Prostate gland (tissue), 2 donors: ENCODE results near the gene UPF1. TPM values are rescaled to one million over a fixed set of nuclear protein-coding genes. Genes with fewer than 3 reads are reported as not detected.

Source experiments
- DNase-seq: peaks from one replicate; pipeline ENCODE4 v3.0.0-alpha.2; 2019; ENCODE audit warnings: low spot score
- H3K27ac ChIP-seq, 2 donors: fragments of 200-600 bp; sonication (generic); 2 replicates each; pipeline ENCODE4 v1.5.1; 2017 to 2019
- H3K27me3 ChIP-seq: fragments of 200-600 bp; sonication (generic); replicated peaks from 2 replicates; pipeline ENCODE4 v1.5.1; 2019; ENCODE audit not compliant: insufficient read depth
- H3K36me3 ChIP-seq, 2 donors: fragments of 200-600 bp; sonication (generic); 1 replicate in 1 of 2; 2 replicates in 1 of 2; pipeline versions ENCODE4 v1.5.1 to v1.8.1; 2017 to 2019
- H3K4me1 ChIP-seq: fragments of 200-600 bp; sonication (generic); replicated peaks from 2 replicates; pipeline ENCODE4 v1.5.1; 2019
- H3K4me3 ChIP-seq, 2 donors: fragments of 200-600 bp; sonication (generic); 2 replicates each; pipeline ENCODE4 v1.5.1; 2017 to 2019
- H3K9me3 ChIP-seq: fragments of 200-600 bp; sonication (generic); 2 replicates; pipeline ENCODE4 v1.5.1; 2017
- CTCF ChIP-seq, 4 experiments: fragments of 200-600 bp in 2 of 4; fragments of 450-650 bp in 2 of 4; sonication (generic) in 2 of 4; IDR thresholded peaks; 1 replicate in 3 of 4; 2 replicates in 1 of 4; pipeline ENCODE4 v1.5.1; 2016 to 2019; ENCODE audit warnings: antibody characterized with exemption in 4 of 4, mild to moderate bottlenecking in 2 of 4, moderate library complexity in 2 of 4
- POLR2A ChIP-seq: fragments of 450-650 bp; IDR thresholded peaks from one replicate; pipeline ENCODE4 v1.6.1; 2016; ENCODE audit warnings: antibody characterized with exemption, mild to moderate bottlenecking
- POLR2AphosphoS5 ChIP-seq: sonication (generic); formaldehyde crosslinking; IDR thresholded peaks from one replicate; pipeline ENCODE4 v1.6.1; 2017; ENCODE audit warnings: antibody characterized with exemption
- WGBS: methylation state at CpG from one replicate; pipeline ENCODE4 v1.1.5; 2018; 5-methylcytosine and 5-hydroxymethylcytosine counted together
- intact Hi-C: fragments of 100-400 bp; cut with DNase I; formaldehyde crosslinking; loops from one replicate; pipeline ENCODE4 v1.14.2; 2022
- total RNA-seq, 2 donors: library from RNA; depleted of rRNA; stranded (reverse); fragments of >200 nt; gene quantifications; one replicate each; pipeline ENCODE4 v1.1.0, GENCODE V29; 2016

UPF1 gene
- total RNA-seq, 2 donors from 2014 or later = 105 to 171 TPM

DNA sequence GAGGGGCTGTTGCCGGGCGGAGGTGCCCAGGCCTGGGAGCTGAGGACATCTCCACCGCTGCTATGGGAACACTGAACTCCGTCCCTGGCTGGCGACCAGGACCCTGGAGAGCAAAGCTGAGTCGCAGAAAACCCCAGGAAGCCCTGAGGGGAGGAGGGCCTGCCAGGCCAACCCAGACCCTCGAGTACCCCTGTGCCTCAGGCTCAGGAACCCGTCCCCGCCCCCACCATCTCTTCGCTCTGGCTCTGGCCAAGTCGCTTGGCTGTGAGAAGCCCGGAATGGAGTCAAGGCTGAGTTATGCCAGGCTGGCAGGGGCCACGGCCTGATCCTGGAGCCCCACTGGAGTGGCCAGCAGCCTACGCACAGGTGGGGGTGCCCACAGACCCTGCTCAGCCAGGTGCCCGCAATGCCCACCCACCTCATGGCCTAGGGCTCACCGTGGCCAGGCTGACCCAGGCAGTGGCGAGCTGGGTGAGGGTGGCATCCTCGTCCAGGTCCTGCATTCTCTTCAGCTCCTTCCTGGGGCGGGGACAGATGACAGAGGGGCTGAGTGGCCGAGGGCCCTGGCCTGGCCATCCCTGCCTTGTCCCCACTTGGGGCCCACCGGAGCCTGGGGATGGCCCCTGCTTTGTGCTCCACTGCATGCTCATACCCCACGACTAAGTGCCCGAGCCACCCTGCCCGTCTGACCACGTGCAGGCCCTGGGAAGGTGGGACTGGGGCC lies 72.7 kb downstream of the UPF1 start:
- H3K27ac ChIP-seq = no peak overlapping the region
- no peaks in the 10 kb centered on the region for H3K4me1 ChIP-seq
- intact Hi-C loops = no loop called here
- TF ChIP-seq POLR2A = no peak
- TF ChIP-seq POLR2AphosphoS5 = no peak
- no peak for TF ChIP-seq CTCF (IDR thresholded peaks at IDR 0.05)
- no peaks in the 10 kb centered on the region for H3K9me3 ChIP-seq
- 86% methylated on average over 25 of the region's 25 CpGs for WGBS
- H3K27me3 ChIP-seq = no peaks in the 10 kb centered on the region
- no peak for DNase-seq
- peaks cover 0 to 10% of the 10 kb centered on the region in 2 donors for H3K36me3 ChIP-seq
- H3K4me3 ChIP-seq = no peak overlapping the region

GRCh38 chr19:18905058-18905456 lies 73.3 kb downstream of the UPF1 start:
- H3K4me3 ChIP-seq = no peak overlapping the region
- peaks cover 0 to 8% of the 10 kb centered on the region in 2 donors for H3K36me3 ChIP-seq
- no peaks in the 10 kb centered on the region for H3K9me3 ChIP-seq
- intact Hi-C loops = no loop called here
- H3K4me1 ChIP-seq = no peaks in the 10 kb centered on the region
- no peak overlapping the region for H3K27ac ChIP-seq
- DNase-seq = no peak
- H3K27me3 ChIP-seq = no peaks in the 10 kb centered on the region
- TF ChIP-seq CTCF (IDR thresholded peaks at IDR 0.05) (no peak), POLR2AphosphoS5 (no peak), POLR2A (no peak)
- WGBS = 91% methylated on average over 4 of the region's 8 CpGs

GRCh38 chr19:18905513-18906236 lies 73.9 kb downstream of the UPF1 start:
- H3K4me1 ChIP-seq = no peaks in the 10 kb centered on the region
- H3K36me3 ChIP-seq = peaks cover 0 to 5% of the 10 kb centered on the region in 2 donors
- H3K4me3 ChIP-seq = no peak overlapping the region
- TF ChIP-seq POLR2A = no peak
- TF ChIP-seq POLR2AphosphoS5 = no peak
- no peak for TF ChIP-seq CTCF (IDR thresholded peaks at IDR 0.05)
- WGBS = 85% methylated on average over 17 of the region's 26 CpGs
- no peaks in the 10 kb centered on the region for H3K9me3 ChIP-seq
- DNase-seq = no peak
- intact Hi-C loops = no loop called here
- no peaks in the 10 kb centered on the region for H3K27me3 ChIP-seq
- no peak overlapping the region for H3K27ac ChIP-seq

- Histone ChIP-seq H3K27me3 (no peaks in the 10 kb centered on the region), H3K9me3 (no peaks in the 10 kb centered on the region), H3K4me3 (no peak overlapping the region), H3K27ac (no peak overlapping the region), H3K4me1 (no peaks in the 10 kb centered on the region), H3K36me3 (peaks cover 0 to 5% of the 10 kb centered on the region in 2 donors)
- TF ChIP-seq POLR2A = no peak
- TF ChIP-seq POLR2AphosphoS5 = no peak
- TF ChIP-seq CTCF (IDR thresholded peaks at IDR 0.05) = no peak
- intact Hi-C loops = no loop called here
- no peak for DNase-seq
- WGBS = 87% methylated on average over 27 of the region's 36 CpGs
Observed at GRCh38 chr19:18906605-18907519, 75.1 kb downstream of the UPF1 start.
